K562 (cell line): Measurements from ENCODE around the gene HOXA5. TPM values are rescaled to one million over a fixed set of nuclear protein-coding genes. Genes with fewer than 3 reads are reported as not detected.

Experiments used
- ATAC-seq: fragments of 200-7000 bp; cut with Tn5 transposase; 3 replicates; pipeline ENCODE4 v1.9.1; 2020; ENCODE audit warnings: moderate library complexity
- BruUV-seq: library from RNA; stranded (reverse); fragments of 400-500 nt; replicated peaks from 2 replicates; lab custom pipeline; 2021; lab: Mats Ljungman, UMichigan
- CTCF ChIA-PET: fragments of 300-600 bp; formaldehyde crosslinking; extraction: SDS; loops from one replicate; lab custom pipeline; 2021; ENCODE audit warnings: low intra/inter-chr PET ratio; lab: Yijun Ruan, JAX
- POLR2A ChIA-PET: fragments of 300-600, 350-650 bp; sonication (Branson Sonifier 250); formaldehyde crosslinking; extraction: SDS; loops from one replicate; lab custom pipeline; 2021; ENCODE audit warnings: antibody characterized with exemption, inconsistent platforms; lab: Yijun Ruan, JAX
- DNase-seq, 4 experiments: peaks; one replicate each; pipeline versions ENCODE4 v3.0.0 to v3.0.0-alpha.2; 2011 to 2018; ENCODE audit warnings: low spot score in 3 of 4, mixed read lengths in 3 of 4; ENCODE audit errors: extremely low read depth in 1 of 4
- FAIRE-seq: peaks from 2 replicates; lab custom pipeline; 2011; peaks lifted over from hg19 to GRCh38; lab: Jason Lieb, UNC
- H2AFZ ChIP-seq: 2 replicates; pipeline ENCODE4 v1.6.0; 2011; ENCODE audit warnings: low read depth, low read length, control low read depth, inconsistent platforms
- H3K27ac ChIP-seq: fragments of 200-600 bp; 3 replicates; pipeline ENCODE4 v1.8.0; 2011; ENCODE audit warnings: low read depth, mild to moderate bottlenecking, control low read depth, inconsistent platforms, low read length, moderate library complexity, mixed read lengths; ENCODE audit errors: extremely low read depth
- H3K27me3 ChIP-seq, 2 experiments: fragments of 300-600 bp in 1 of 2; 2 replicates in 1 of 2; 3 replicates in 1 of 2; pipeline versions ENCODE4 v1.6.0 to v1.8.0; 2011; ENCODE audit warnings: inconsistent platforms in 2 of 2, low read length in 2 of 2, mild to moderate bottlenecking in 1 of 2, mixed read lengths in 1 of 2, moderate library complexity in 1 of 2; ENCODE audit not compliant: control insufficient read depth in 2 of 2, insufficient read depth in 2 of 2
- H3K36me3 ChIP-seq: fragments of 300-600 bp; 3 replicates; pipeline ENCODE4 v1.8.0; 2011; ENCODE audit warnings: mild to moderate bottlenecking, low read length, inconsistent platforms; ENCODE audit not compliant: control insufficient read depth, insufficient read depth
- H3K4me1 ChIP-seq, 2 experiments: fragments of 200-600 bp in 1 of 2; replicated peaks in 1 of 2; 2 replicates in 1 of 2; 3 replicates in 1 of 2; pipeline versions ENCODE4 v1.5.1 to v1.8.0; 2011; ENCODE audit warnings: inconsistent platforms in 2 of 2, low read length in 2 of 2, mild to moderate bottlenecking in 1 of 2, mixed read lengths in 1 of 2, moderate library complexity in 1 of 2; ENCODE audit not compliant: control insufficient read depth in 2 of 2, insufficient read depth in 2 of 2
- H3K4me2 ChIP-seq: 2 replicates; pipeline ENCODE4 v1.6.1; 2011; ENCODE audit warnings: low read length, control low read depth, inconsistent platforms, mixed read lengths; ENCODE audit not compliant: insufficient read depth
- H3K4me3 ChIP-seq: fragments of 200-600 bp; sonication (generic), shearing (Covaris generic); 2 replicates; pipeline ENCODE4 v1.5.1; 2016; ENCODE audit warnings: control low read depth, inconsistent platforms
- H3K79me2 ChIP-seq: fragments of 200-600 bp; 3 replicates; pipeline ENCODE4 v1.8.0; 2011; ENCODE audit warnings: low read length, inconsistent platforms; ENCODE audit not compliant: control insufficient read depth, insufficient read depth
- H3K9ac ChIP-seq, 2 experiments: 2 replicates each; pipeline versions ENCODE4 v1.6.0 to v1.6.1; 2011; ENCODE audit warnings: low read depth in 2 of 2, low read length in 2 of 2, control low read depth in 1 of 2, inconsistent platforms in 1 of 2, mild to moderate bottlenecking in 1 of 2, mixed read lengths in 1 of 2; ENCODE audit not compliant: insufficient read depth in 1 of 2
- H3K9me1 ChIP-seq: one replicate; pipeline ENCODE4 v1.6.0; 2011; ENCODE audit warnings: inconsistent platforms, mild to moderate bottlenecking, low read length, moderate library complexity; ENCODE audit not compliant: control insufficient read depth, insufficient read depth
- H3K9me3 ChIP-seq: replicated peaks from 2 replicates; pipeline ENCODE4 v1.5.1; 2011; ENCODE audit warnings: low read depth, low read length, inconsistent platforms; ENCODE audit not compliant: control insufficient read depth, insufficient read depth
- H4K20me1 ChIP-seq: replicated peaks from 2 replicates; pipeline ENCODE4 v1.6.1; 2011; ENCODE audit warnings: low read length, inconsistent platforms, mixed read lengths; ENCODE audit not compliant: control insufficient read depth, insufficient read depth
- BACH1 ChIP-seq: fragments of 200-800 bp; sonication (Bioruptor generic); IDR thresholded peaks from 2 replicates; pipeline ENCODE4 v1.6.1; 2016; ENCODE audit warnings: missing genetic modification characterization, missing compliant biosample characterization
- CHD2 ChIP-seq: IDR thresholded peaks from 2 replicates; pipeline ENCODE4 v1.6.1; 2011; ENCODE audit warnings: low read depth, low read length
- CXXC5 ChIP-seq: fragments of 250-450 bp; sonication (Bioruptor Pico); IDR thresholded peaks from 2 replicates; pipeline ENCODE4 v1.8.0; 2022; ENCODE audit warnings: inconsistent platforms, mild to moderate bottlenecking, moderate library complexity
- DNMT1 ChIP-seq: fragments of 450-650 bp; IDR thresholded peaks from 2 replicates; pipeline ENCODE4 v1.6.1; 2016; ENCODE audit warnings: antibody characterized with exemption, mild to moderate bottlenecking
- EWSR1 ChIP-seq: fragments of 450-650 bp; IDR thresholded peaks from 2 replicates; pipeline ENCODE4 v1.6.1; 2018; ENCODE audit warnings: borderline replicate concordance, mild to moderate bottlenecking, low read depth, moderate library complexity; ENCODE audit not compliant: partially characterized antibody
- GABPB1 ChIP-seq: sonication (generic); formaldehyde crosslinking; IDR thresholded peaks from 2 replicates; pipeline ENCODE4 v1.8.0; 2022; ENCODE audit warnings: mild to moderate bottlenecking, missing genetic modification reagents
- HDAC1 ChIP-seq, 2 experiments: fragments of 450-650 bp; IDR thresholded peaks; 2 replicates each; pipeline ENCODE4 v1.6.1; 2016 to 2017; ENCODE audit warnings: inconsistent platforms in 1 of 2, mild to moderate bottlenecking in 1 of 2, moderate library complexity in 1 of 2
- HNRNPLL ChIP-seq: fragments of 200-400 bp; formaldehyde crosslinking; IDR thresholded peaks from 2 replicates; pipeline ENCODE4 v1.6.1; 2017; ENCODE audit warnings: low read length, low read depth, mild to moderate bottlenecking; ENCODE audit not compliant: poor library complexity, severe bottlenecking
- LEF1 ChIP-seq: fragments of 450-650 bp; IDR thresholded peaks from 2 replicates; pipeline ENCODE4 v1.6.1; 2016; ENCODE audit warnings: mild to moderate bottlenecking
- NFRKB ChIP-seq: fragments of 450-650 bp; IDR thresholded peaks from 2 replicates; pipeline ENCODE4 v1.6.1; 2016; ENCODE audit warnings: low read depth
- NFYB ChIP-seq: IDR thresholded peaks from 2 replicates; pipeline ENCODE4 v1.6.1; 2011; ENCODE audit warnings: mild to moderate bottlenecking, moderate library complexity; ENCODE audit not compliant: insufficient read length; ENCODE audit errors: extremely low read depth
- RCOR1 ChIP-seq, 2 experiments: IDR thresholded peaks; 2 replicates each; pipeline ENCODE4 v1.6.1; 2012; ENCODE audit warnings: low read depth in 2 of 2, low read length in 2 of 2, borderline replicate concordance in 1 of 2, improper control_type of control experiment in 1 of 2
- ZBTB12 ChIP-seq: fragments of 250-450 bp; sonication (Bioruptor Pico); IDR thresholded peaks from 2 replicates; pipeline ENCODE4 v1.4.0; 2020
- ZNF12 ChIP-seq: sonication (generic); formaldehyde crosslinking; IDR thresholded peaks from 2 replicates; pipeline ENCODE4 v1.4.0; 2020; ENCODE audit warnings: mild to moderate bottlenecking, missing genetic modification reagents
- ZNF197 ChIP-seq: fragments of 200-800 bp; sonication (Bioruptor generic); IDR thresholded peaks from 2 replicates; pipeline ENCODE4 v1.6.1; 2016; ENCODE audit warnings: low read depth, missing genetic modification characterization, missing compliant biosample characterization
- ZNF41 ChIP-seq: fragments of 250-450 bp; sonication (Bioruptor Pico); conservative IDR thresholded peaks from 2 replicates; pipeline ENCODE4 v1.4.0; 2020; ENCODE audit warnings: mild to moderate bottlenecking
- WGBS: fragments of 100-300 bp; shearing (Covaris generic); methylation state at CpG from one replicate; pipeline ENCODE4 v1.1.6; 2016; ENCODE audit warnings: low coverage, mixed read lengths; ENCODE audit not compliant: insufficient coverage; ENCODE audit errors: missing lambda C conversion rate; 5-methylcytosine and 5-hydroxymethylcytosine counted together
- in situ Hi-C: fragments of 300-500 bp; cut with MboI; formaldehyde crosslinking; loops from 4 replicates; pipeline ENCODE4 v1.15.0; 2018; ENCODE audit warnings: inconsistent platforms, mixed read lengths
- intact Hi-C: fragments of 100-400 bp; cut with micrococcal nuclease; formaldehyde crosslinking; loops from 2 replicates; pipeline ENCODE4 v1.14.2; 2022
- polyA plus RNA-seq, 8 experiments: library from polyadenylated mRNA; depleted of rRNA in 4 of 8; stranded (reverse) in 5 of 8; unstranded in 3 of 8; fragments of >200 nt; fragmentation: Nextera tagmentation in 2 of 8; fragmentation: Illumina TruSeq in 1 of 8; extraction: Ambion mirVana in 2 of 8; extraction: Trizol in 1 of 8; gene quantifications; 2 replicates each; pipeline versions ENCODE4 v1.2.1 to v1.2.3, GENCODE V29; 2011 to 2014; ENCODE audit warnings: inconsistent platforms in 1 of 8, missing spikeins in 1 of 8
- total RNA-seq, 7 experiments: library from RNA; depleted of rRNA in 6 of 7; stranded (reverse); fragments of >200 nt in 6 of 7; fragmentation: Illumina TruSeq in 2 of 7; extraction: Trizol in 2 of 7; gene quantifications; 2 replicates each; pipeline versions ENCODE4 v1.2.1 to v1.2.3, GENCODE V29; 2011 to 2021; ENCODE audit warnings: low replicate concordance in 1 of 7
- TF ChIP-seq, protein P1 (sequence below): fragments of 450-650 bp; conservative IDR thresholded peaks from 2 replicates; pipeline ENCODE4 v1.6.1; 2016; ENCODE audit warnings: missing genetic modification characterization, low read depth, mild to moderate bottlenecking, missing compliant biosample characterization, moderate library complexity

HOXA5 gene
- total and polyA plus RNA-seq, 9 of the 15 experiments (the other 6 are each of a cell fraction or from before 2014, with no cell fraction given) = 0.13 TPM; not detected in 8

DNA sequence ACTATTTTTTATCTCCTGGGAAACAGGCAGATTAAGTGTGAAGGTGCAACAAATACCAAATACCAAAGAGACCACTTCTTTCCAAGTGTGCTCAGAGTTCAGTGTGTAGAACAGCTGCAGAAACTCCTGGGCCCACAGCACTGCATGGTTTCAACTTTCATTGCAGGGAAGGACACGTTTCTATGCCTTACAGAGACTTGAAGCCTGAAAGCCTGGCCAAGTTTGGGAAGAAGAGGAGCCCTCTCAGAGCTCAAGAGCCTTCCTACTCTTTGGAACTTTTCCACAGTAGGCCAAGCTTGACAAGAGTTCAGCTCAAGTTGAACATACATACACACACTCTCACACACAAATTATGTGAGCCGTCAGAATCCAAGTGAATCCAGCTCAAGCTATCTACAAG is 15.4 kb downstream of the HOXA5 start:
- H3K27ac ChIP-seq = no peak overlapping the region
- FAIRE-seq (no peak), ATAC-seq (no peak), DNase-seq (no peak)
- H3K4me2 ChIP-seq = no peak overlapping the region
- no peak overlapping the region for H3K4me3 ChIP-seq
- CTCF ChIA-PET = no interaction called here
- peaks cover 13 to 45% of the 10 kb centered on the region in 2 experiments; a peak in 4 of 5 replicates for H3K27me3 ChIP-seq
- H3K9me1 ChIP-seq = no peaks in the 10 kb centered on the region
- no peaks in the 10 kb centered on the region for H3K79me2 ChIP-seq
- no peak overlapping the region for H3K9ac ChIP-seq
- in situ Hi-C loops = loop anchor here (5.0 kb wide), 1 partner anchor 51 kb away; no protein-coding TSS in a partner anchor
- no peaks in the 10 kb centered on the region for H3K4me1 ChIP-seq
- BruUV-seq = no TSS peak
- no peaks in the 10 kb centered on the region for H3K9me3 ChIP-seq
- TF ChIP-seq NFYB (no peak), HDAC1 (IDR thresholded peaks at IDR 0.05) (no peak), CHD2 (no peak), RCOR1 (IDR thresholded peaks at IDR 0.05; ENCODE audit: borderline replicate concordance in 1 of 2, low read depth in 2 of 2, low read length in 2 of 2) (no peak), NFRKB (no peak), LEF1 (no peak), CXXC5 (CRISPR knock-in tag) (no peak), DNMT1 (no peak), HNRNPLL (no peak), EWSR1 (no peak), GABPB1 (CRISPR knock-in tag) (no peak), ZNF12 (CRISPR knock-in tag) (no peak), ZBTB12 (CRISPR knock-in tag) (no peak), ZNF197 (CRISPR knock-in tag) (no peak), BACH1 (tag) (no peak), ZNF41 (no peak)
- TF ChIP-seq, protein P1, sequence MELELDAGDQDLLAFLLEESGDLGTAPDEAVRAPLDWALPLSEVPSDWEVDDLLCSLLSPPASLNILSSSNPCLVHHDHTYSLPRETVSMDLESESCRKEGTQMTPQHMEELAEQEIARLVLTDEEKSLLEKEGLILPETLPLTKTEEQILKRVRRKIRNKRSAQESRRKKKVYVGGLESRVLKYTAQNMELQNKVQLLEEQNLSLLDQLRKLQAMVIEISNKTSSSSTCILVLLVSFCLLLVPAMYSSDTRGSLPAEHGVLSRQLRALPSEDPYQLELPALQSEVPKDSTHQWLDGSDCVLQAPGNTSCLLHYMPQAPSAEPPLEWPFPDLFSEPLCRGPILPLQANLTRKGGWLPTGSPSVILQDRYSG (tag) = no peak
- 0% methylated on average over 2 of the region's 2 CpGs for WGBS
- intact Hi-C loops = no loop called here
- H2AFZ ChIP-seq = no peak overlapping the region
- no peaks in the 10 kb centered on the region; the same call in 1 of the 2 replicates for H4K20me1 ChIP-seq
- no peaks in the 10 kb centered on the region for H3K36me3 ChIP-seq
- POLR2A ChIA-PET = interaction anchor here (0.8 kb wide), 2 partner anchors 22 to 596 kb away, joined by 3 to 4 read pairs; no protein-coding TSS in a partner anchor
